ENCODE results near the gene LRCH4. TPM values are rescaled to one million over a fixed set of nuclear protein-coding genes. Genes with fewer than 3 reads are reported as not detected.

LRCH4 gene
- total and polyA plus RNA-seq, 2 donors (not counting 1 experiment from before 2014, with no cell fraction given), result 288 to 289 TPM

DNA sequence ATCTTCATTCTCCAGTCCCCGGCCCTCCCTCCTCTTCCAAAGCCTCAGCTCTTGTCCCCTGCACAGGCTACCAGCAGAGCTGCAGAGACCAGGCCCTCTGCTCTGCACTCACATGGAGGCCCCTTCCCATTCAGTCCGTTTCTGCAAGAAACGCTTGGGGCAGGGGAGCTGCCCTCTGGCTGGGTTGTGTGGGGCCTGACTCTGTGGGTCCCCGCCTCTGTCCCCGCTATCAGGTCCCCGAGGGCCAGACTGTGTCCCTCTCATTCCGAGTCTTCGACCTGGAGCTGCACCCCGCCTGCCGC is 17.7 kb upstream of the LRCH4 start:
- DNase-seq (no peak), ATAC-seq (ENCODE audit: low read depth) (no peak)
- H3K27me3 ChIP-seq (replicated peaks in 1 of 4; ENCODE audit: control extremely low read depth in 1 of 4, control insufficient read depth in 3 of 4, insufficient read depth in 4 of 4, low read length in 3 of 4), result no peaks in the 10 kb centered on the region
- peak overlapping the region in 1 of 2 donors; percentile 43 for H3K27ac ChIP-seq (ENCODE audit: low read length in 2 of 2)
- peak overlapping the region; percentile 80 for H3K27ac Mint-ChIP-seq
- H3K9me3 ChIP-seq (ENCODE audit: control extremely low read depth in 1 of 3, control insufficient read depth in 2 of 3, insufficient read depth in 1 of 3, low read length in 2 of 3), result no peaks in the 10 kb centered on the region
- TF ChIP-seq EZH2 (IDR thresholded peaks at IDR 0.05; ENCODE audit: borderline replicate concordance, insufficient read depth, low read depth, low read length, poor library complexity, severe bottlenecking), result no peak
- TF ChIP-seq, protein P1, sequence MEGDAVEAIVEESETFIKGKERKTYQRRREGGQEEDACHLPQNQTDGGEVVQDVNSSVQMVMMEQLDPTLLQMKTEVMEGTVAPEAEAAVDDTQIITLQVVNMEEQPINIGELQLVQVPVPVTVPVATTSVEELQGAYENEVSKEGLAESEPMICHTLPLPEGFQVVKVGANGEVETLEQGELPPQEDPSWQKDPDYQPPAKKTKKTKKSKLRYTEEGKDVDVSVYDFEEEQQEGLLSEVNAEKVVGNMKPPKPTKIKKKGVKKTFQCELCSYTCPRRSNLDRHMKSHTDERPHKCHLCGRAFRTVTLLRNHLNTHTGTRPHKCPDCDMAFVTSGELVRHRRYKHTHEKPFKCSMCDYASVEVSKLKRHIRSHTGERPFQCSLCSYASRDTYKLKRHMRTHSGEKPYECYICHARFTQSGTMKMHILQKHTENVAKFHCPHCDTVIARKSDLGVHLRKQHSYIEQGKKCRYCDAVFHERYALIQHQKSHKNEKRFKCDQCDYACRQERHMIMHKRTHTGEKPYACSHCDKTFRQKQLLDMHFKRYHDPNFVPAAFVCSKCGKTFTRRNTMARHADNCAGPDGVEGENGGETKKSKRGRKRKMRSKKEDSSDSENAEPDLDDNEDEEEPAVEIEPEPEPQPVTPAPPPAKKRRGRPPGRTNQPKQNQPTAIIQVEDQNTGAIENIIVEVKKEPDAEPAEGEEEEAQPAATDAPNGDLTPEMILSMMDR (IDR thresholded peaks at IDR 0.05), result no peak
- ChIA-PET POLR2A (interaction anchor here (0.6 to 1.6 kb wide), 6 partner anchors 9 to 102 kb away, joined by 3 to 9 read pairs (median 4); partner anchors contain the start of genes FBXO24, LRCH4, MOSPD3 and POP7), CTCF (interaction anchor here (0.8 to 2.5 kb wide), 10 partner anchors 9 to 122 kb away, joined by 3 to 11 read pairs (median 3); partner anchors contain the start of genes FBXO24, LRCH4 and MOSPD3)
- H3K9ac ChIP-seq (ENCODE audit: low read length), result peak overlapping the region; percentile 80
- 41% methylated on average over 10 of the region's 10 CpGs for WGBS (ENCODE audit: insufficient coverage)
- peaks cover 12% of the 10 kb centered on the region for H3K4me1 Mint-ChIP-seq
- no peaks in the 10 kb centered on the region for H4K20me1 ChIP-seq (ENCODE audit: control insufficient read depth, insufficient read depth, low read length, poor library complexity, severe bottlenecking)
- H3K36me3 ChIP-seq (replicated peaks in 1 of 2; ENCODE audit: control extremely low read depth in 1 of 2, control insufficient read depth in 1 of 2, extremely low read depth in 1 of 2, insufficient read depth in 2 of 2, low read length in 1 of 2), result no peaks in the 10 kb centered on the region
- H3K4me1 ChIP-seq (ENCODE audit: control insufficient read depth in 2 of 2, insufficient read depth in 2 of 2, low read length in 2 of 2), result peaks cover 15 to 25% of the 10 kb centered on the region in 2 donors
- H3K79me2 ChIP-seq (ENCODE audit: control insufficient read depth, insufficient read depth, low read length), result no peaks in the 10 kb centered on the region
- no peaks in the 10 kb centered on the region for H3K27me3 Mint-ChIP-seq
- peak overlapping the region; percentile 95 for H2AFZ ChIP-seq (ENCODE audit: insufficient read depth, low read depth, low read length, poor library complexity, severe bottlenecking)
- intact Hi-C loops (cut with micrococcal nuclease), result loop anchor here (1.0 to 2.0 kb wide), 9 partner anchors 9 to 102 kb away; partner anchors contain the start of genes AGFG2, FBXO24, GNB2 and LRCH4
- peak overlapping the region; percentile 88 for H3K4me3 Mint-ChIP-seq
- H3K4me2 ChIP-seq (replicated peaks; ENCODE audit: low read depth, low read length, poor library complexity, severe bottlenecking), result peak overlapping the region; percentile 99
- no peaks in the 10 kb centered on the region for H3K9me3 Mint-ChIP-seq (ENCODE audit: insufficient read depth)
- peak overlapping the region in 4 of 5 experiments; percentile 74 to 85 (median 78) for H3K4me3 ChIP-seq (ENCODE audit: control extremely low read depth in 1 of 5, extremely low read depth in 1 of 5, insufficient read depth in 1 of 5, low read depth in 2 of 5, low read length in 4 of 5)

DNA sequence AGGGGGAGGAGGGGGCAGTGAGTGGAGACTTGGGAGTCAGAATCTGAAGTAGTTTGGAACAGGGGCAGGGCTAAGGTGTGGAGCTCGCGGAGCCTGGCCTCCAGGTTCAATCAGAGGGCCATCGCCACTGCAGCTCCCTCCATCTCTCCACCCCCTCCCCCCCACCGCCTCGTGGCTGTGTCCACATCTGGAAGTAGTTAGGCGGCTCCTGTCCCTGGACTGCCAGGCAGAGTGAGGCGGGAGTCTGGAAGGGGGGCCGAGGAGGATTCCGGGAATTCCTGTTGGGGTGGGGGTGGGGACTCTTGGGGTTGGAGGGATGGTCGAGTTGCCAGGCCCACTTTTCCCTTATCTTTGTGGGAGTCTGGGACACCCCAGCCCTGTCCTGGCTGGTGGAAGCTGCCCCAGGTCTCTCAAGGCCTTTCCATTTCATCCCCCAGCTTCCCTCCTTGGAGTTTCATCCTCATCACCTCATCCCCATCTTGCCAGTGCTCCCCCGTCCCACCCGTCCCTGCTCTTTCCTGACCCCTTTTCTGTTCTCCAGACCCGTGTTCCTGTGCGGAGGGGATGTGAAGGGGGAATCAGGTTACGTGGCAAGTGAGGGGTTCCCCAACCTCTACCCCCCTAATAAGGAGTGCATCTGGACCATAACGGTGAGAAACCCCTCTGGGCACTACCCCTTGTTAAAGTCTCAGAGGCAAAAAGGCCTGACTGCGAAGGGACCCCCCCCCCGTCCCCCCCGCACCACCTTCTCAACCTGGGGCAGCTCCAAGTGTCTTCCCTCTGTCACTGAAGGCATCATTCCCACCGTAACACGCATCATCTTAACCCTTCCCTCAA is 17.2 kb upstream of the LRCH4 start:
- H3K9me3 Mint-ChIP-seq (ENCODE audit: insufficient read depth), result no peaks in the 10 kb centered on the region
- no peaks in the 10 kb centered on the region for H3K27me3 Mint-ChIP-seq
- POLR2A ChIA-PET, result interaction anchor here (0.6 to 1.6 kb wide), 8 partner anchors 9 to 169 kb away, joined by 3 to 9 read pairs (median 4); partner anchors contain the start of genes FBXO24, LRCH4, MOSPD3 and POP7
- Histone ChIP-seq H4K20me1 (ENCODE audit: control insufficient read depth, insufficient read depth, low read length, poor library complexity, severe bottlenecking) (no peaks in the 10 kb centered on the region), H3K4me3 (ENCODE audit: control extremely low read depth in 1 of 5, extremely low read depth in 1 of 5, insufficient read depth in 1 of 5, low read depth in 2 of 5, low read length in 4 of 5) (no peak overlapping the region), H2AFZ (ENCODE audit: insufficient read depth, low read depth, low read length, poor library complexity, severe bottlenecking) (peak overlapping the region; percentile 95), H3K9ac (ENCODE audit: low read length) (peak overlapping the region; percentile 80), H3K36me3 (replicated peaks in 1 of 2; ENCODE audit: control extremely low read depth in 1 of 2, control insufficient read depth in 1 of 2, extremely low read depth in 1 of 2, insufficient read depth in 2 of 2, low read length in 1 of 2) (no peaks in the 10 kb centered on the region), H3K79me2 (ENCODE audit: control insufficient read depth, insufficient read depth, low read length) (no peaks in the 10 kb centered on the region), H3K27ac (ENCODE audit: low read length in 2 of 2) (no peak overlapping the region), H3K9me3 (ENCODE audit: control extremely low read depth in 1 of 3, control insufficient read depth in 2 of 3, insufficient read depth in 1 of 3, low read length in 2 of 3) (no peaks in the 10 kb centered on the region), H3K27me3 (replicated peaks in 1 of 4; ENCODE audit: control extremely low read depth in 1 of 4, control insufficient read depth in 3 of 4, insufficient read depth in 4 of 4, low read length in 3 of 4) (no peaks in the 10 kb centered on the region), H3K4me1 (ENCODE audit: control insufficient read depth in 2 of 2, insufficient read depth in 2 of 2, low read length in 2 of 2) (peaks cover 15 to 25% of the 10 kb centered on the region in 2 donors), H3K4me2 (replicated peaks; ENCODE audit: low read depth, low read length, poor library complexity, severe bottlenecking) (peak overlapping the region; percentile 99)
- no peak for DNase-seq
- WGBS (ENCODE audit: insufficient coverage), result 87% methylated on average over 10 of the region's 21 CpGs
- H3K4me3 Mint-ChIP-seq, result peak overlapping the region; percentile 88
- no peak for ATAC-seq (ENCODE audit: low read depth)
- TF ChIP-seq, protein P1 (IDR thresholded peaks at IDR 0.05), result no peak
- TF ChIP-seq EZH2 (IDR thresholded peaks at IDR 0.05; ENCODE audit: borderline replicate concordance, insufficient read depth, low read depth, low read length, poor library complexity, severe bottlenecking), result no peak
- intact Hi-C loops (cut with micrococcal nuclease), result no loop called here
- peaks cover 12% of the 10 kb centered on the region for H3K4me1 Mint-ChIP-seq
- H3K27ac Mint-ChIP-seq, result no peak overlapping the region
- CTCF ChIA-PET, result interaction anchor here (0.6 to 2.5 kb wide), 11 partner anchors 9 to 123 kb away, joined by 3 to 11 read pairs (median 3); partner anchors contain the start of genes FBXO24, LRCH4 and MOSPD3
